H9 (cell line): ENCODE results near the gene SHMT2. TPM values are rescaled to one million over a fixed set of nuclear protein-coding genes. Genes with fewer than 3 reads are reported as not detected.

ENCODE experiments used
- DNase-seq: peaks from one replicate; pipeline ENCODE4 v3.0.0-alpha.2; 2017
- H2AFZ ChIP-seq: one replicate; pipeline ENCODE4 v1.6.1; 2013; ENCODE audit warnings: mild to moderate bottlenecking, low read length, control low read depth, moderate library complexity
- H2AK5ac ChIP-seq: 2 replicates; pipeline ENCODE4 v1.6.1; 2013; ENCODE audit warnings: low read length, control low read depth, mixed read lengths; ENCODE audit not compliant: insufficient read length
- H2BK120ac ChIP-seq: one replicate; pipeline ENCODE4 v1.6.1; 2013; ENCODE audit warnings: low read depth, mild to moderate bottlenecking, low read length, control low read depth, inconsistent platforms; ENCODE audit not compliant: poor library complexity, severe bottlenecking
- H2BK12ac ChIP-seq: 2 replicates; pipeline ENCODE4 v1.6.1; 2013; ENCODE audit warnings: low read length, control low read depth, mixed read lengths, low read depth; ENCODE audit not compliant: insufficient read length
- H2BK15ac ChIP-seq: 2 replicates; pipeline ENCODE4 v1.6.1; 2013; ENCODE audit warnings: low read depth, low read length, control low read depth
- H2BK20ac ChIP-seq: one replicate; pipeline ENCODE4 v1.6.1; 2013; ENCODE audit warnings: low read depth, mild to moderate bottlenecking, low read length, control low read depth, inconsistent platforms; ENCODE audit not compliant: poor library complexity, severe bottlenecking
- H2BK5ac ChIP-seq: 2 replicates; pipeline ENCODE4 v1.6.1; 2013; ENCODE audit warnings: low read length, control low read depth, mixed read lengths; ENCODE audit not compliant: insufficient read length
- H3K14ac ChIP-seq: 2 replicates; pipeline ENCODE4 v1.6.1; 2013; ENCODE audit warnings: low read length, control low read depth; ENCODE audit not compliant: insufficient read depth
- H3K18ac ChIP-seq: 2 replicates; pipeline ENCODE4 v1.6.1; 2013; ENCODE audit warnings: low read depth, mild to moderate bottlenecking, mixed read lengths, low read length, control low read depth; ENCODE audit not compliant: insufficient read length
- H3K23ac ChIP-seq: 2 replicates; pipeline ENCODE4 v1.6.1; 2013; ENCODE audit warnings: low read length, control low read depth, mixed read lengths, low read depth; ENCODE audit not compliant: insufficient read length
- H3K23me2 ChIP-seq: 2 replicates; pipeline ENCODE4 v1.6.1; 2013; ENCODE audit warnings: low read depth, mild to moderate bottlenecking, mixed read lengths, low read length, control low read depth; ENCODE audit not compliant: insufficient read length, poor library complexity, severe bottlenecking
- H3K27ac ChIP-seq: 2 replicates; pipeline ENCODE4 v1.5.1; 2013; ENCODE audit warnings: low read length, control low read depth, mixed read lengths, low read depth; ENCODE audit not compliant: insufficient read length
- H3K27me3 ChIP-seq: 2 replicates; pipeline ENCODE4 v1.6.1; 2013; ENCODE audit warnings: low read length, control low read depth, inconsistent platforms; ENCODE audit not compliant: insufficient read depth
- H3K4ac ChIP-seq: 2 replicates; pipeline ENCODE4 v1.6.1; 2013; ENCODE audit warnings: low read depth, mild to moderate bottlenecking, control low read depth, inconsistent platforms, low read length, moderate library complexity
- H3K4me1 ChIP-seq: 2 replicates; pipeline ENCODE4 v1.6.1; 2013; ENCODE audit warnings: low read length, control low read depth, inconsistent platforms; ENCODE audit not compliant: insufficient read depth
- H3K4me2 ChIP-seq: 2 replicates; pipeline ENCODE4 v1.6.1; 2013; ENCODE audit warnings: low read length, control low read depth, mixed read lengths; ENCODE audit not compliant: insufficient read length, insufficient read depth
- H3K56ac ChIP-seq: 2 replicates; pipeline ENCODE4 v1.6.1; 2013; ENCODE audit warnings: low read depth, mild to moderate bottlenecking, mixed read lengths, low read length, control low read depth; ENCODE audit not compliant: insufficient read length
- H3K79me1 ChIP-seq: 2 replicates; pipeline ENCODE4 v1.6.1; 2013; ENCODE audit warnings: low read depth, mild to moderate bottlenecking, moderate library complexity, low read length, control low read depth, inconsistent platforms; ENCODE audit not compliant: insufficient read depth, poor library complexity, severe bottlenecking
- H3K79me2 ChIP-seq: 2 replicates; pipeline ENCODE4 v1.6.1; 2013; ENCODE audit warnings: low read length, control low read depth, inconsistent platforms; ENCODE audit not compliant: insufficient read depth
- H3K9ac ChIP-seq: 2 replicates; pipeline ENCODE4 v1.6.1; 2013; ENCODE audit warnings: low read length, control low read depth, mixed read lengths; ENCODE audit not compliant: insufficient read length; ENCODE audit errors: extremely low read depth
- H3K9me3 ChIP-seq: one replicate; pipeline ENCODE4 v1.6.1; 2013; ENCODE audit warnings: low read depth, low read length, inconsistent platforms; ENCODE audit not compliant: control insufficient read depth
- H3T11ph ChIP-seq: one replicate; pipeline ENCODE4 v1.6.1; 2013; ENCODE audit warnings: mild to moderate bottlenecking, low read length, control low read depth, inconsistent platforms
- H4K20me1 ChIP-seq: one replicate; pipeline ENCODE4 v1.6.1; 2013; ENCODE audit not compliant: control insufficient read depth, insufficient read length, insufficient read depth
- H4K5ac ChIP-seq: 2 replicates; pipeline ENCODE4 v1.6.1; 2013; ENCODE audit warnings: low read depth, mild to moderate bottlenecking, mixed read lengths, low read length, control low read depth; ENCODE audit not compliant: insufficient read length
- H4K8ac ChIP-seq: replicated peaks from 2 replicates; pipeline ENCODE4 v1.6.1; 2013; ENCODE audit warnings: low read length, control low read depth, mixed read lengths, low read depth; ENCODE audit not compliant: insufficient read length
- H4K91ac ChIP-seq: 2 replicates; pipeline ENCODE4 v1.6.1; 2013; ENCODE audit warnings: low read depth, mild to moderate bottlenecking, moderate library complexity, mixed read lengths, low read length, control low read depth; ENCODE audit not compliant: insufficient read length
- H3K27ac Mint-ChIP-seq, 3 experiments: 2 replicates in 2 of 3; 3 replicates in 1 of 3; pipeline ENCODE4 v1.8.0; 2020 to 2021; ENCODE audit warnings: mixed read lengths in 3 of 3, mild to moderate bottlenecking in 1 of 3, moderate library complexity in 1 of 3
- H3K27me3 Mint-ChIP-seq: 2 replicates; pipeline ENCODE4 v1.8.0; 2021; ENCODE audit warnings: low read depth, mild to moderate bottlenecking, moderate library complexity, mixed read lengths
- H3K36me3 Mint-ChIP-seq, 3 experiments: 2 replicates in 2 of 3; 3 replicates in 1 of 3; pipeline ENCODE4 v1.8.0; 2020 to 2021; ENCODE audit warnings: low read depth in 3 of 3, mixed read lengths in 3 of 3; ENCODE audit not compliant: insufficient read depth in 1 of 3
- H3K4me1 Mint-ChIP-seq, 2 experiments: 2 replicates each; pipeline ENCODE4 v1.8.0; 2020; ENCODE audit warnings: mixed read lengths in 2 of 2
- H3K4me3 Mint-ChIP-seq, 2 experiments: 2 replicates in 1 of 2; 3 replicates in 1 of 2; pipeline ENCODE4 v1.8.0; 2020 to 2021; ENCODE audit warnings: mild to moderate bottlenecking in 2 of 2, mixed read lengths in 2 of 2, moderate library complexity in 1 of 2
- H3K9me3 Mint-ChIP-seq, 2 experiments: 2 replicates in 1 of 2; 3 replicates in 1 of 2; pipeline ENCODE4 v1.8.0; 2020; ENCODE audit warnings: mild to moderate bottlenecking in 2 of 2, mixed read lengths in 2 of 2, moderate library complexity in 1 of 2
- WGBS: extraction: QIAGEN DNeasy Blood & Tissue Kit; methylation state at CpG from one replicate; pipeline ENCODE4 v1.1.7; 2013; ENCODE audit warnings: missing lambda C conversion rate, low lambda C conversion rate, mixed read lengths; ENCODE audit not compliant: insufficient read length; ENCODE audit errors: extremely low coverage; 5-methylcytosine and 5-hydroxymethylcytosine counted together
- total RNA-seq: library from RNA; stranded (reverse); gene quantifications from 2 replicates; pipeline ENCODE4 v1.2.1, GENCODE V29; 2021
- TF ChIP-seq, protein P1 (sequence below): fragments of 200-600 bp; sonication (generic); conservative IDR thresholded peaks from 3 replicates; pipeline ENCODE4 v1.8.0; 2021; ENCODE audit warnings: antibody characterized with exemption, mild to moderate bottlenecking

SHMT2 gene
- total RNA-seq, 1 experiment from 2014 or later: 260 TPM

DNA sequence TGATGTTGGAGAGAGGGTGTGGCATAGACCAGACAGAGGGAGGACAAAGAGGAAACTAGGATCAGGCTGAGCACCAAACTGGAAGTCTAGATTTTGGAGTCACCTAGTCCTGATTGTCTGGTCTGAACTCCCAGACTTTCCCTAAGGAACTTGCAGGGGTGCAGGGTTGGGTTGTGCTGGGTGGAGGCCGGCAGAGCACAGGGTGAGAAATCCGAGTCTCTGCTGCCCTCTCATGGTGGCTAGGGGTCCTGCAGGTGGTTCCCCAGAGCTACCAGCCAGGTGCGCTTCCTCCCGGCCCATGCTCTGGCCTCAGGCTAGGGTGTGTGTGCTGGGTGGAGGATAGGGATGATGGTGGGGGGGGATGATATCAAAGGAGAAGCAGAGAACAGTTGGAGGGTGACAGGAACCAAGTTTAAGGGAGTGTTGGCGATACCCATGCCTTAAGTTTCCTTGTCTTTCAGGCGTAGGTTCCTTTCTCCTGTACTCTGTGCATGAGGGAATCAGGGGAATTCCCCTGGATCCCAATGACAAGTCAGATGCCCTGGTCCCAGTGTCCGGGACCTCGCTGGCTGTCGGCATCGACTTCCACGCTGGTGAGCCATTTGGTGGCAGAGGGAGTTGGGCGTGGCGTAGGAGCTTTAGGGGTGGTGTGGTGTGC, 46.5 kb upstream of the SHMT2 start:
- Histone ChIP-seq H2BK20ac (no peak overlapping the region), H3K23me2 (no peaks in the 10 kb centered on the region), H3T11ph (no peak overlapping the region), H4K8ac (no peak overlapping the region), H2BK15ac (no peak overlapping the region), H3K79me2 (no peaks in the 10 kb centered on the region), H3K9me3 (no peaks in the 10 kb centered on the region), H4K5ac (no peak overlapping the region), H3K56ac (no peak overlapping the region), H2AFZ (no peak overlapping the region), H3K4ac (no peak overlapping the region), H3K27me3 (no peaks in the 10 kb centered on the region), H3K79me1 (no peaks in the 10 kb centered on the region), H4K91ac (no peak overlapping the region), H3K23ac (no peak overlapping the region), H2BK12ac (no peak overlapping the region), H2BK120ac (no peak overlapping the region), H2AK5ac (no peak overlapping the region), H3K4me1 (no peaks in the 10 kb centered on the region), H4K20me1 (no peaks in the 10 kb centered on the region), H3K4me2 (no peak overlapping the region), H3K27ac (no peak overlapping the region), H3K18ac (no peak overlapping the region), H3K14ac (no peak overlapping the region), H3K9ac (no peak overlapping the region), H2BK5ac (no peak overlapping the region)
- peak; percentile 92 for DNase-seq
- peaks cover 4 to 5% of the 10 kb centered on the region in 2 experiments for H3K4me1 Mint-ChIP-seq
- no peaks in the 10 kb centered on the region for H3K9me3 Mint-ChIP-seq
- no peaks in the 10 kb centered on the region for H3K27me3 Mint-ChIP-seq
- H3K36me3 Mint-ChIP-seq: peaks cover 51 to 93% (median 90%) of the 10 kb centered on the region in 3 experiments; a peak in 6 of 7 replicates
- no CpG with 5 or more reads among the region's 13 CpGs for WGBS
- no peak overlapping the region; a peak in 1 of 5 replicates for H3K4me3 Mint-ChIP-seq
- TF ChIP-seq, protein P1, sequence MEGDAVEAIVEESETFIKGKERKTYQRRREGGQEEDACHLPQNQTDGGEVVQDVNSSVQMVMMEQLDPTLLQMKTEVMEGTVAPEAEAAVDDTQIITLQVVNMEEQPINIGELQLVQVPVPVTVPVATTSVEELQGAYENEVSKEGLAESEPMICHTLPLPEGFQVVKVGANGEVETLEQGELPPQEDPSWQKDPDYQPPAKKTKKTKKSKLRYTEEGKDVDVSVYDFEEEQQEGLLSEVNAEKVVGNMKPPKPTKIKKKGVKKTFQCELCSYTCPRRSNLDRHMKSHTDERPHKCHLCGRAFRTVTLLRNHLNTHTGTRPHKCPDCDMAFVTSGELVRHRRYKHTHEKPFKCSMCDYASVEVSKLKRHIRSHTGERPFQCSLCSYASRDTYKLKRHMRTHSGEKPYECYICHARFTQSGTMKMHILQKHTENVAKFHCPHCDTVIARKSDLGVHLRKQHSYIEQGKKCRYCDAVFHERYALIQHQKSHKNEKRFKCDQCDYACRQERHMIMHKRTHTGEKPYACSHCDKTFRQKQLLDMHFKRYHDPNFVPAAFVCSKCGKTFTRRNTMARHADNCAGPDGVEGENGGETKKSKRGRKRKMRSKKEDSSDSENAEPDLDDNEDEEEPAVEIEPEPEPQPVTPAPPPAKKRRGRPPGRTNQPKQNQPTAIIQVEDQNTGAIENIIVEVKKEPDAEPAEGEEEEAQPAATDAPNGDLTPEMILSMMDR: peak; percentile 84
- H3K27ac Mint-ChIP-seq: peak overlapping the region; percentile 28 to 98 (median 95); a peak in 5 of 7 replicates
